K562 (cell line): ENCODE results near the gene LAMTOR1. TPM values are rescaled to one million over a fixed set of nuclear protein-coding genes. Genes with fewer than 3 reads are reported as not detected.
A peak's percentile ranks its signal among the peaks of the same experiment; 100 is the strongest.

Source experiments
- ARNT ChIP-seq, 2 experiments: fragments of 450-650 bp; IDR thresholded peaks; 2 replicates each; pipeline ENCODE4 v1.6.1; 2016; ENCODE audit warnings: mild to moderate bottlenecking in 1 of 2
- ASH1L ChIP-seq: fragments of 450-650 bp; IDR thresholded peaks from 2 replicates; pipeline ENCODE4 v1.6.1; 2018; ENCODE audit warnings: borderline replicate concordance, mild to moderate bottlenecking, low read depth; ENCODE audit not compliant: partially characterized antibody
- CEBPG ChIP-seq, 3 experiments: fragments of 200-800 bp in 1 of 3; sonication (Bioruptor generic) in 1 of 3; sonication (generic) in 1 of 3; formaldehyde crosslinking in 1 of 3; IDR thresholded peaks in 2 of 3; conservative IDR thresholded peaks in 1 of 3; 2 replicates each; pipeline versions ENCODE4 v1.6.1 to v1.8.0; 2016 to 2022; ENCODE audit warnings: missing compliant biosample characterization in 2 of 3, missing genetic modification characterization in 2 of 3, mild to moderate bottlenecking in 1 of 3, missing genetic modification reagents in 1 of 3
- CHD1 ChIP-seq: fragments of 200-600 bp; sonication (generic); IDR thresholded peaks from one replicate; pipeline ENCODE4 v1.6.1; 2012; ENCODE audit warnings: mild to moderate bottlenecking, moderate library complexity, low read length, inconsistent platforms
- CREM ChIP-seq: IDR thresholded peaks from 2 replicates; pipeline ENCODE4 v1.6.1; 2014; ENCODE audit warnings: antibody characterized with exemption, low read depth
- ELF1 ChIP-seq: fragments of 200-800 bp; sonication (Bioruptor generic); IDR thresholded peaks from 2 replicates; pipeline ENCODE4 v1.6.1; 2016; ENCODE audit warnings: missing genetic modification characterization, missing compliant biosample characterization
- ELF2 ChIP-seq: fragments of 250-450 bp; sonication (Bioruptor Pico); IDR thresholded peaks from 2 replicates; pipeline ENCODE4 v1.5.0; 2021; ENCODE audit warnings: mild to moderate bottlenecking
- FOXK1 ChIP-seq: sonication (generic); formaldehyde crosslinking; IDR thresholded peaks from 2 replicates; pipeline ENCODE4 v1.8.0; 2022; ENCODE audit warnings: missing genetic modification reagents, mild to moderate bottlenecking, borderline replicate concordance
- FOXK2 ChIP-seq, 2 experiments: fragments of 450-650 bp; IDR thresholded peaks in 1 of 2; conservative IDR thresholded peaks in 1 of 2; 2 replicates each; pipeline ENCODE4 v1.6.1; 2016; ENCODE audit warnings: low read depth in 2 of 2, mild to moderate bottlenecking in 1 of 2
- HDAC8 ChIP-seq: fragments of 450-650 bp; IDR thresholded peaks from 2 replicates; pipeline ENCODE4 v1.6.1; 2016; ENCODE audit warnings: mild to moderate bottlenecking, missing genetic modification characterization, moderate library complexity, missing compliant biosample characterization
- KLF10 ChIP-seq: fragments of 250-450 bp; sonication (Bioruptor Pico); IDR thresholded peaks from 2 replicates; pipeline ENCODE4 v1.6.1; 2021; ENCODE audit warnings: matching md5 sums
- L3MBTL2 ChIP-seq: fragments of 450-650 bp; IDR thresholded peaks from 2 replicates; pipeline ENCODE4 v1.6.1; 2016; ENCODE audit warnings: mild to moderate bottlenecking, moderate library complexity
- MBD2 ChIP-seq: sonication (generic); IDR thresholded peaks from 2 replicates; pipeline ENCODE4 v1.6.1; 2016; ENCODE audit warnings: low read depth, borderline replicate concordance
- PTRF ChIP-seq: fragments of 450-650 bp; IDR thresholded peaks from 2 replicates; pipeline ENCODE4 v1.6.1; 2016; ENCODE audit warnings: mild to moderate bottlenecking, missing genetic modification characterization, missing compliant biosample characterization
- RAD21 ChIP-seq, 2 experiments: fragments of 250-450 bp in 1 of 2; fragments of 450-650 bp in 1 of 2; sonication (Bioruptor Pico) in 1 of 2; formaldehyde crosslinking in 1 of 2; IDR thresholded peaks in 1 of 2; conservative IDR thresholded peaks in 1 of 2; 2 replicates each; pipeline versions ENCODE4 v1.4.0 to v1.8.0; 2020 to 2022; ENCODE audit warnings: mild to moderate bottlenecking in 2 of 2, moderate library complexity in 1 of 2
- SAP30 ChIP-seq: fragments of 200-600 bp; sonication (generic); IDR thresholded peaks from 2 replicates; pipeline ENCODE4 v1.6.1; 2012; ENCODE audit warnings: borderline replicate concordance, low read depth, mild to moderate bottlenecking, moderate library complexity, low read length, control low read depth, inconsistent platforms; ENCODE audit not compliant: insufficient read depth, poor library complexity, severe bottlenecking
- TCF7 ChIP-seq: sonication (generic); IDR thresholded peaks from 2 replicates; pipeline ENCODE4 v1.6.1; 2016; ENCODE audit warnings: antibody characterized with exemption, borderline replicate concordance
- THRA ChIP-seq: fragments of 450-650 bp; IDR thresholded peaks from 2 replicates; pipeline ENCODE4 v1.6.1; 2017; ENCODE audit warnings: mild to moderate bottlenecking, moderate library complexity
- VEZF1 ChIP-seq: fragments of 200-800 bp; sonication (Bioruptor generic); IDR thresholded peaks from 2 replicates; pipeline ENCODE4 v1.6.1; 2017; ENCODE audit warnings: missing genetic modification characterization, missing compliant biosample characterization
- YY1 ChIP-seq, 3 experiments: IDR thresholded peaks; 2 replicates each; pipeline ENCODE4 v1.6.1; 2011; ENCODE audit warnings: low read length in 2 of 3, mild to moderate bottlenecking in 2 of 3, moderate library complexity in 2 of 3, borderline replicate concordance in 1 of 3, control low read depth in 1 of 3, low read depth in 1 of 3; ENCODE audit not compliant: insufficient read depth in 3 of 3, insufficient replicate concordance in 2 of 3, control insufficient read depth in 1 of 3, insufficient read length in 1 of 3; ENCODE audit errors: extremely low read depth in 1 of 3
- ZBTB7A ChIP-seq: IDR thresholded peaks from 2 replicates; pipeline ENCODE4 v1.6.1; 2011; ENCODE audit warnings: low read depth, mild to moderate bottlenecking, low read length, moderate library complexity, borderline replicate concordance; ENCODE audit not compliant: control insufficient read depth
- ZBTB8A ChIP-seq: fragments of 450-650 bp; IDR thresholded peaks from 2 replicates; pipeline ENCODE4 v1.6.1; 2018; ENCODE audit warnings: mild to moderate bottlenecking, moderate library complexity; ENCODE audit not compliant: partially characterized antibody
- ZEB2 ChIP-seq: fragments of 450-650 bp; IDR thresholded peaks from 2 replicates; pipeline ENCODE4 v1.6.1; 2016
- ZNF212 ChIP-seq: fragments of 450-650 bp; formaldehyde crosslinking; IDR thresholded peaks from 2 replicates; pipeline ENCODE4 v1.4.0; 2020; ENCODE audit warnings: mild to moderate bottlenecking
- ZZZ3 ChIP-seq: fragments of 450-650 bp; IDR thresholded peaks from 2 replicates; pipeline ENCODE4 v1.6.1; 2016; ENCODE audit warnings: antibody characterized with exemption, mild to moderate bottlenecking, moderate library complexity
- polyA plus RNA-seq, 8 experiments: library from polyadenylated mRNA; depleted of rRNA in 4 of 8; stranded (reverse) in 5 of 8; unstranded in 3 of 8; fragments of >200 nt; fragmentation: Nextera tagmentation in 2 of 8; fragmentation: Illumina TruSeq in 1 of 8; extraction: Ambion mirVana in 2 of 8; extraction: Trizol in 1 of 8; gene quantifications; 2 replicates each; pipeline versions ENCODE4 v1.2.1 to v1.2.3, GENCODE V29; 2011 to 2014; ENCODE audit warnings: inconsistent platforms in 1 of 8, missing spikeins in 1 of 8
- total RNA-seq, 7 experiments: library from RNA; depleted of rRNA in 6 of 7; stranded (reverse); fragments of >200 nt in 6 of 7; fragmentation: Illumina TruSeq in 2 of 7; extraction: Trizol in 2 of 7; gene quantifications; 2 replicates each; pipeline versions ENCODE4 v1.2.1 to v1.2.3, GENCODE V29; 2011 to 2021; ENCODE audit warnings: low replicate concordance in 1 of 7
- TF ChIP-seq, protein P1 (sequence below): fragments of 250-450 bp; sonication (Bioruptor Pico); IDR thresholded peaks from 2 replicates; pipeline ENCODE4 v1.8.0; 2021; ENCODE audit warnings: borderline replicate concordance, mild to moderate bottlenecking, moderate library complexity; ENCODE audit not compliant: poor library complexity, severe bottlenecking

LAMTOR1 gene
- total and polyA plus RNA-seq, 9 of the 15 experiments (the other 6 are each of a cell fraction or from before 2014, with no cell fraction given), result 62.6 to 104 (median 85.3) TPM

GRCh38 chr11:72091292-72091691, 11.8 kb downstream of the LAMTOR1 start (continued):
- TF ChIP-seq ZBTB8A (no peak), ZEB2 (no peak), ELF1 (tag) (peak; percentile 58), ZNF212 (CRISPR knock-in tag) (no peak), HDAC8 (tag) (no peak), ZZZ3 (no peak), ARNT (IDR thresholded peaks at IDR 0.05) (no peak; a peak in 1 of 4 replicates), ZBTB7A (peak; percentile 58; the same call in 1 of the 2 replicates), PTRF (tag) (no peak), KLF10 (CRISPR knock-in tag) (no peak), RAD21 (CRISPR knock-in tag; conservative IDR thresholded peaks at IDR 0.05 in 1 of 2, IDR thresholded peaks at IDR 0.05 in 1 of 2) (peak; percentile 83 to 90), THRA (no peak), L3MBTL2 (no peak), TCF7 (no peak), FOXK2 (conservative IDR thresholded peaks at IDR 0.05 in 1 of 2, IDR thresholded peaks at IDR 0.05 in 1 of 2; ENCODE audit: low read depth in 2 of 2) (no peak), FOXK1 (CRISPR knock-in tag) (no peak), MBD2 (no peak), CEBPG (CRISPR knock-in tag; IDR thresholded peaks at IDR 0.05) (no peak), CEBPG (tag; conservative IDR thresholded peaks at IDR 0.05 in 1 of 2, IDR thresholded peaks at IDR 0.05 in 1 of 2) (no peak), VEZF1 (CRISPR knock-in tag) (peak; percentile 87), SAP30 (no peak), CREM (0 out of 2 replicates have a peak, but pooled peaks have one; percentile 32), YY1 (IDR thresholded peaks at IDR 0.05; ENCODE audit: borderline replicate concordance in 1 of 3, control insufficient read depth in 1 of 3, extremely low read depth in 1 of 3, insufficient read depth in 3 of 3, insufficient read length in 1 of 3, insufficient replicate concordance in 2 of 3, low read depth in 1 of 3, low read length in 2 of 3) (peak in 1 of 3 experiments; percentile 18), ASH1L (no peak), ELF2 (CRISPR knock-in tag) (no peak), CHD1 (no peak)
- TF ChIP-seq, protein P1, sequence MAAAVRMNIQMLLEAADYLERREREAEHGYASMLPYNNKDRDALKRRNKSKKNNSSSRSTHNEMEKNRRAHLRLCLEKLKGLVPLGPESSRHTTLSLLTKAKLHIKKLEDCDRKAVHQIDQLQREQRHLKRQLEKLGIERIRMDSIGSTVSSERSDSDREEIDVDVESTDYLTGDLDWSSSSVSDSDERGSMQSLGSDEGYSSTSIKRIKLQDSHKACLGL (CRISPR knock-in tag), result no peak
